DMS 273 (cell line): ENCODE data around the gene L3MBTL4.
"Not testable (repeated sequence)": the region's sequence is repeated elsewhere in the genome, so short reads cannot be mapped to it uniquely, and the experiment has no call there.

Experiments used
- DNase-seq: peaks from one replicate; lab custom pipeline; 2025; ENCODE audit not compliant: unreplicated experiment; lab: John Stamatoyannopoulos, UW

Gene L3MBTL4

GRCh38 chr18:6202861-6203260 is 211.8 kb downstream of the L3MBTL4 start:
- DNase-seq = no peak

- no peak for DNase-seq
These were observed 214.4 kb downstream of the L3MBTL4 start for GRCh38 chr18:6200204-6200774.

GRCh38 chr18:6199777-6200176 is 214.9 kb downstream of the L3MBTL4 start:
- DNase-seq = no peak

- no peak for DNase-seq
These were observed 216.1 kb downstream of the L3MBTL4 start for GRCh38 chr18:6198585-6198984.

GRCh38 chr18:6194640-6195039 is 220.1 kb downstream of the L3MBTL4 start:
- DNase-seq = no peak

GRCh38 chr18:6185782-6186181 is 228.9 kb downstream of the L3MBTL4 start:
- not testable (repeated sequence) for DNase-seq

- no peak for DNase-seq
These were observed 239.5 kb downstream of the L3MBTL4 start for GRCh38 chr18:6174983-6175745.

- no peak for DNase-seq
These were observed 244.1 kb downstream of the L3MBTL4 start for GRCh38 chr18:6170604-6171003.

- DNase-seq = no peak
These were observed 253.2 kb downstream of the L3MBTL4 start for GRCh38 chr18:6161549-6161948.

GRCh38 chr18:6159426-6159825 is 255.3 kb downstream of the L3MBTL4 start:
- no peak for DNase-seq

GRCh38 chr18:6158958-6159357 is 255.8 kb downstream of the L3MBTL4 start:
- DNase-seq = no peak

- no peak for DNase-seq
These were observed 258.3 kb downstream of the L3MBTL4 start for GRCh38 chr18:6156446-6156845.

- DNase-seq = no peak
These were observed 259.0 kb downstream of the L3MBTL4 start for GRCh38 chr18:6155707-6156106.

- peak; percentile 73 for DNase-seq
These were observed 264.3 kb downstream of the L3MBTL4 start for GRCh38 chr18:6150430-6150829.

GRCh38 chr18:6146307-6146661 is 268.4 kb downstream of the L3MBTL4 start:
- no peak for DNase-seq

- DNase-seq = no peak
These were observed 268.9 kb downstream of the L3MBTL4 start for GRCh38 chr18:6145645-6146306.

GRCh38 chr18:6139007-6139406 is 275.7 kb downstream of the L3MBTL4 start:
- no peak for DNase-seq

- not testable (repeated sequence) for DNase-seq
These were observed 278.8 kb downstream of the L3MBTL4 start for GRCh38 chr18:6135901-6136300.

- not testable (repeated sequence) for DNase-seq
These were observed 279.7 kb downstream of the L3MBTL4 start for GRCh38 chr18:6135029-6135428.

- no peak for DNase-seq
These were observed 281.9 kb downstream of the L3MBTL4 start for GRCh38 chr18:6132751-6133368.

GRCh38 chr18:6120820-6121279 is 293.9 kb downstream of the L3MBTL4 start:
- DNase-seq = peak; percentile 12

GRCh38 chr18:6119761-6120160 is 294.9 kb downstream of the L3MBTL4 start:
- DNase-seq = no peak
